GM13976 (cell line): ENCODE measurements around the gene NRG3.
"Not testable (repeated sequence)": the region's sequence is repeated elsewhere in the genome, so short reads cannot be mapped to it uniquely, and the experiment has no call there.

Experiments used
- DNase-seq: peaks from one replicate; pipeline ENCODE4 v3.0.0; 2012; ENCODE audit warnings: low spot score
- in situ Hi-C: fragments of 300-500 bp; cut with MboI; formaldehyde crosslinking; loops from one replicate; pipeline ENCODE4 v1.12.0; 2022; ENCODE audit warnings: low sequenced_read_pairs, mixed read lengths, inconsistent platforms; ENCODE audit not compliant: unreplicated experiment
- TF ChIP-seq, protein P1 (sequence below): IDR thresholded peaks from 2 replicates; pipeline ENCODE4 v1.5.1; 2012; ENCODE audit warnings: borderline replicate concordance, mild to moderate bottlenecking; ENCODE audit not compliant: insufficient read depth; ENCODE audit errors: extremely low read depth, missing control alignments, control extremely low read depth

NRG3 gene

DNA sequence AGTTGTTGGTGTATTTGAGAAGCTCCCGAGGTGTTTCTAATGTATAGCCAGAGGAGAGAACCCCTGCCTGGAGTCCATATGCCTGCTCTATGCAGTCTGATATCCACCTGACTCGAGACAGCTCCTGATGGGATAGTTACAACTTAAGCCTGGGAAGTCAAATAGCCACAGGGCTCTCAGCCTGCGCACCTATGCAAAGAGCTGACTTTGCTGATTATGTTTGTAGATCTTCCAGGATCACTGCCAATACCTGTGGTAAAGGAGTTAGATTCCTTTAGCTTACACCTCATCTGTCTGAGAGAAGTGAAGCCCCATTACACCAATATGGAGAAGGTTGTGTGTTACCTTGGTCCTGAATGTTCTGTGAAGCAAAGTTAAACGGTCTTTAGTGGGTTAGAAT is 1063.3 kb downstream of the NRG3 start:
- in situ Hi-C loops, result no loop called here
- TF ChIP-seq, protein P1, sequence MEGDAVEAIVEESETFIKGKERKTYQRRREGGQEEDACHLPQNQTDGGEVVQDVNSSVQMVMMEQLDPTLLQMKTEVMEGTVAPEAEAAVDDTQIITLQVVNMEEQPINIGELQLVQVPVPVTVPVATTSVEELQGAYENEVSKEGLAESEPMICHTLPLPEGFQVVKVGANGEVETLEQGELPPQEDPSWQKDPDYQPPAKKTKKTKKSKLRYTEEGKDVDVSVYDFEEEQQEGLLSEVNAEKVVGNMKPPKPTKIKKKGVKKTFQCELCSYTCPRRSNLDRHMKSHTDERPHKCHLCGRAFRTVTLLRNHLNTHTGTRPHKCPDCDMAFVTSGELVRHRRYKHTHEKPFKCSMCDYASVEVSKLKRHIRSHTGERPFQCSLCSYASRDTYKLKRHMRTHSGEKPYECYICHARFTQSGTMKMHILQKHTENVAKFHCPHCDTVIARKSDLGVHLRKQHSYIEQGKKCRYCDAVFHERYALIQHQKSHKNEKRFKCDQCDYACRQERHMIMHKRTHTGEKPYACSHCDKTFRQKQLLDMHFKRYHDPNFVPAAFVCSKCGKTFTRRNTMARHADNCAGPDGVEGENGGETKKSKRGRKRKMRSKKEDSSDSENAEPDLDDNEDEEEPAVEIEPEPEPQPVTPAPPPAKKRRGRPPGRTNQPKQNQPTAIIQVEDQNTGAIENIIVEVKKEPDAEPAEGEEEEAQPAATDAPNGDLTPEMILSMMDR, result no peak
- no peak for DNase-seq

DNA sequence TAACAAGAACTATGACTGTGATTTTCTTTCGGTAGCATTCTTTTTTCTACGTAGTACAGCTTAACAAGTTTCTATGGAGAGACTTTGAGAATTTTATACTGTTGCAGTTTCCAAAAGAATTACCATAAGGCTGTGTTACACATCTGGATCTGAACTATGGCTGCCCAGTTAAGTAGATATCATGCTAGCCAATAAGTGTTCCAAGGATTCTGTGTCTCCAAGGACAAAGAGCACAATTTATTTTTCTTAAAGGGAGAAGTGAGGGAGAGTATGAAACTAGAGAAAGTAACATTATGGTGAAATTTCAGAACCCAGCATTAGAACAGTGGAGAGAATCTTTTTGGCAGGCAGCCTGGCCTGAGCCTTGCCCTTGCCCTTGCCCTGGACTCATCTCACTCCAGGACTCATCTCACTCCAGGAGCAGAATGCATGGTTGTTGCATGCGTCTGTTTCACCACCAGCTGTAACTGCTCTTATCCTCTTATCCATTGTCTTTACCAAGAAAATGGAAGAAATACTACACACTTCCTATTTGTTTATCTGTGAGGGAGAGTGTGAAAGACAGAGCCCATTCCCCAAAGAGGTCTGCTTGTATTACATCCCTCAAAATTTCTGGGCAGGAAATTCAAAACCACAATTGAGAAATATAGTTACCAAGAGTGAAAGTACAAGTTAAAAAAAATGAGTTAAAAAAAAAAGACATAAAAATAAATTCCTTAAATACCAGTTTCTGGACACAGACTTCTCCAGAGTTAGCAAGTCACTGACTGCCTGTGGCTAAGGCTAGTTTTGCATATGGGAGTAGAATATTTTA is 1067.5 kb downstream of the NRG3 start:
- TF ChIP-seq, protein P1, result no peak
- in situ Hi-C loops, result no loop called here
- DNase-seq, result no peak

DNA sequence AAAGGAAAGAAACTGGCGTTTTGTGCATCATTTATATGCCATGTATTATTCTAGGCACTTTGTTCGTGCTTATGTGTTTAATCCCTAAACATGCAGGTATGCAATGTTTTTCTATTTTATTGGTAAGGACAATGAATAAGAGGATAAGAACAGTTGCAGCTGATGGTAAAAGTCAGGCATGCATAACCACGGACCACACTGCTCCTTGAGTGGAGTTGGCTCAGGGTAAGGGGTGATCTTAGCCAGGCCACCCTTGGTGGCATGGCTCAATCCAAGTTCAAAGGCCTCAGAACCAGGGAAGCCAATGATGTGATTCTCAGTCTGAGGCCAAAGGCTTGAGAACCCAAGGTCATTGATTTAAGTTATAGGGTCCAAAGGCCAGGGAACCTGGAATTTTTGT is 1068.1 kb downstream of the NRG3 start:
- DNase-seq, result no peak
- TF ChIP-seq, protein P1, result no peak

DNA sequence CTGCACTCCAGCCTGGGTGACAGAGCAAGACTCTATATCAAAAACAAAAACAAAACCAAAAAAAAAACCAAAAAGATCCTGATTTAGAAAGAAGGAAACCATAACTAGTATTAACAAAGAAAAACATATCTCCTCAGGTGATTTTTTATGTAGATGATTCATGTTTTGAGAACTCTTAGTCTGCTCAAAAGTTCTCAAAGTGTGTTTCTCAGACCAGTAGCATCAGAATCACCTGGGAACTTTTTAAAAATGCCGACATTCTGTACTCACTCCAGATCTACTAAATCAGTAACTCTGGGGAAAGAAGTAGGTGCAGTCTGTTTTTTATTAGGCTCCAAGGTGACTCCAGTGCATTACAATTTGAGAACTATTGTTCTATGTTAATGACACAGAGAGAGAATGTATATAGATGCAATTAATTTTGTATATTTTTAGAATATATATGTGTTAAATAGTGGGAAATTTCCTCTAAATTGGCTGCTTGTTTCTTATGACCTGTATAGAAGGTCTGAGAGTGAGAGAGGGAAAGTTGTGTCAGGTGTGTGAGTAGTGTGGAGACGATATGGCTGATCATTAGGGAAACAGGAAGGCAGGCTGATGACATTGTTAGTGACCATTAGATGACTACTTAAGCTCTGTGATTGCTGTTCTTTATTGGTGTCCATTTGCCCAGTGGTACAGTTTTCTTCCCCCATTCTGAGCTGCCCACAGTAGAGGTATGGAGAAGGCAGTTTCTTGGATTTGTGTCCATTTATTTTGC is 1075.0 kb downstream of the NRG3 start:
- DNase-seq, result no peak
- TF ChIP-seq, protein P1, result no peak
- in situ Hi-C loops, result no loop called here

More for the DNA sequence above, 1068.1 kb downstream of the NRG3 start:
- in situ Hi-C loops, result no loop called here

DNA sequence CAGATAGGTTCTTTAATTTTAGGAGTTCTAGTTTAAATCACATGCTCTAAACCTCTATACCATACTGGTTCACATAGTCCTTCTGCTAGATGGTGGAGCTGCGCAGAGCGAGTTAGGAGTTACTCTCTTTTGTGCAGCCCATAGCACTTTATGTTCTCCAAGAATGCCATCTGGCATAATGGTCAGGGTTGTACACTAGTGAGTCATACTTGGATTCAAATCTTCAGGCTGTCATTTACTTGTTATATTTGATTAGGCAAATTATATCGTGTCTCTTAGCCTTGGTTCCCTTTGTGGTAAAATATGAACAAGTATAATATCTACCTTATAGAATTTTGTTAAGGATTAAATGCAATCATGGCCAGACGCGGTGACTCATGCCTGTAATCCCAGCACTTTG is 1078.3 kb downstream of the NRG3 start:
- in situ Hi-C loops, result no loop called here
- no peak for DNase-seq
- TF ChIP-seq, protein P1, result no peak

DNA sequence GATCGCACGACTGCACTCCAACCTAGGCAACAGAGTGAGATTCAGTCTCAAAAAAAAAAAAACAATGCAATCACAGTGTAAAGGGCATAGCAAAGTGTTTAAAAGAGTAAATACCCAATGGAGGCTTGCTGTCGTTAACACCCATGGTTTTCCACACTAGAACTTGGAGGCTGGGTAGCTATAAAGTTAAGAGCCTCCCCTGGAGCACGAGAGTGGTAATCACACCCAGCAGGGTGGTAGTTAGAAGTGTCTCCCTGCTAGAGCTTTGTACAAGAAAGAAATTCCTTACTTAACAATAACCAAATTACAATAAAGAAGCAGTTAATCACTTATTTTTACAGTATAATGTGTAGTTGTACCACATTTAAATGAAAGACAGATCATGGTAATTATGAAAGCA is 1078.9 kb downstream of the NRG3 start:
- DNase-seq, result no peak
- TF ChIP-seq, protein P1, result no peak
- in situ Hi-C loops, result no loop called here

DNA sequence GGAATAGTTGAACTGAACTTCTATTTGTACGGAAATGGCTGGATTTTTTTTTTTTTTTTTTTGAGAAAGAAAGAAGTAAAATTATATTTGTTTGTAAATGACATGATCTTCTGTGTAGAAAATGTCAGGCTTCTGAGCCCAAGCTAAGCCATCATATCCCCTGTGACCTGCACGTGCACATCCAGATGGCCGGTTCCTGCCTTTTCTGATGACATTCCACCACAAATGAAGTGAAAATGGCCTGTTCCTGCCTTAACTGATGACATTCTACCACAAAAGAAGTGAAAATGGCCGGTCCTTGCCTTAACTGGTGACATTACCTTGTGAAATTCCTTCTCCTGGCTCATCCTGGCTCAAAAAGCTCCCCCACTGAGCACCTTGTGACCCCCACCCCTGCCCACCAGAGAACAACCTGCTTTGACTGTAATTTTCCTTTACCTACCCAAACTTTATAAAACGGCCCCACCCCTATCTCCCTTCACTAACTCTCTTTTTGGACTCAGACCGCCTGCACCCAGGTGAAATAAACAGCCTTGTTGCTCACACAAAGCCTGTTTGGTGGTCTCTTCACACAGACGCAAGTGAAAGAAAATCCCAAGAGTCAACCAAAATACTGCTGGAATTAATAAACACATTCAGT is 1085.5 kb downstream of the NRG3 start:
- DNase-seq, in situ Hi-C loops: not testable (repeated sequence)
